AG04450 (cell line): ENCODE measurements around the gene KIF6. TPM values are rescaled to one million over a fixed set of nuclear protein-coding genes. Genes with fewer than 3 reads are reported as not detected.

Experiments
- CTCF ChIA-PET: fragments of 300-600, 350-600 bp; formaldehyde crosslinking; extraction: SDS; loops from one replicate; lab custom pipeline; 2022; ENCODE audit warnings: antibody characterized with exemption, inconsistent platforms; lab: Charles Lee
- POLR2A ChIA-PET: fragments of 350-600 bp; formaldehyde crosslinking; extraction: SDS; loops from one replicate; lab custom pipeline; 2021; ENCODE audit warnings: antibody characterized with exemption, inconsistent platforms; lab: Yijun Ruan, JAX
- DNase-seq: peaks from one replicate; pipeline ENCODE4 v3.0.0-alpha.2; 2011; ENCODE audit warnings: low read depth, low spot score
- H3K27ac ChIP-seq: one replicate; pipeline ENCODE4 v1.5.1; 2012; ENCODE audit warnings: low read depth, low read length, control low read depth
- H3K27me3 ChIP-seq: one replicate; pipeline ENCODE4 v1.6.0; 2012; ENCODE audit warnings: low read length; ENCODE audit not compliant: control insufficient read depth, insufficient read depth
- H3K4me3 ChIP-seq: 2 replicates; pipeline ENCODE4 v1.5.1; 2011; ENCODE audit warnings: mild to moderate bottlenecking, low read depth, low read length, control low read depth
- H3K9me3 ChIP-seq: 2 replicates; pipeline ENCODE4 v1.5.1; 2012; ENCODE audit warnings: low read length; ENCODE audit not compliant: control insufficient read depth, insufficient read depth
- polyA plus RNA-seq: library from polyadenylated mRNA; depleted of rRNA; stranded (reverse); fragments of >200 nt; gene quantifications from 2 replicates; pipeline ENCODE4 v1.2.3, GENCODE V29; 2011
- TF ChIP-seq, protein P1 (sequence below): IDR thresholded peaks from 2 replicates; pipeline ENCODE4 v1.5.1; 2011; ENCODE audit warnings: low read depth, low read length, control low read depth, inconsistent platforms

Gene KIF6
- polyA plus RNA-seq, 1 experiment: 0.02 TPM

DNA sequence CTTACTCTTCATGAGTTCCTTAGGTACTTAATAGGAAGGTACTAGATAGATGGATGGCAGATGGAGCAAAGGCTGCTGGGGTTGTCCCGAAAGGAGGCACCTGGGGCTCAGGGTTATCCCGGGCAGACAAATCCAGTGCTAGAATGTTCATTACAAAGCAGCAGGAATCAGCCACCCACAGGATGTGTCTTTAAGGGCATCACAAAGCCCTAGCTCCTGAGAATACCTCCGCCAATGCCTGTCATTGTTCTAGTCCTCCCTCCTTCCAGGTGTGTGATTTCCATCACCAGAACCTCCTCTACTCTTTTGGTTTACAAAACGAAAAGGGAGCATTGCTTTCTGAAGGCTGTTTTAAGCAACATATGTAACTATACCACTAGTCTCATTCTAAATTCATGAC lies 138.1 kb downstream of the KIF6 start:
- no peaks in the 10 kb centered on the region for H3K9me3 ChIP-seq
- CTCF ChIA-PET: no interaction called here
- no peak overlapping the region for H3K27ac ChIP-seq
- TF ChIP-seq, protein P1, sequence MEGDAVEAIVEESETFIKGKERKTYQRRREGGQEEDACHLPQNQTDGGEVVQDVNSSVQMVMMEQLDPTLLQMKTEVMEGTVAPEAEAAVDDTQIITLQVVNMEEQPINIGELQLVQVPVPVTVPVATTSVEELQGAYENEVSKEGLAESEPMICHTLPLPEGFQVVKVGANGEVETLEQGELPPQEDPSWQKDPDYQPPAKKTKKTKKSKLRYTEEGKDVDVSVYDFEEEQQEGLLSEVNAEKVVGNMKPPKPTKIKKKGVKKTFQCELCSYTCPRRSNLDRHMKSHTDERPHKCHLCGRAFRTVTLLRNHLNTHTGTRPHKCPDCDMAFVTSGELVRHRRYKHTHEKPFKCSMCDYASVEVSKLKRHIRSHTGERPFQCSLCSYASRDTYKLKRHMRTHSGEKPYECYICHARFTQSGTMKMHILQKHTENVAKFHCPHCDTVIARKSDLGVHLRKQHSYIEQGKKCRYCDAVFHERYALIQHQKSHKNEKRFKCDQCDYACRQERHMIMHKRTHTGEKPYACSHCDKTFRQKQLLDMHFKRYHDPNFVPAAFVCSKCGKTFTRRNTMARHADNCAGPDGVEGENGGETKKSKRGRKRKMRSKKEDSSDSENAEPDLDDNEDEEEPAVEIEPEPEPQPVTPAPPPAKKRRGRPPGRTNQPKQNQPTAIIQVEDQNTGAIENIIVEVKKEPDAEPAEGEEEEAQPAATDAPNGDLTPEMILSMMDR: no peak
- no peak for DNase-seq
- H3K27me3 ChIP-seq: no peaks in the 10 kb centered on the region
- H3K4me3 ChIP-seq: no peak overlapping the region
- POLR2A ChIA-PET: no interaction called here

- no peak for DNase-seq
- TF ChIP-seq, protein P1: no peak
- CTCF ChIA-PET: no interaction called here
Observed at GRCh38 chr6:39585641-39586040, 139.6 kb downstream of the KIF6 start.

GRCh38 chr6:39577446-39578165 lies 147.6 kb downstream of the KIF6 start:
- TF ChIP-seq, protein P1: no peak
- H3K4me3 ChIP-seq: no peak overlapping the region
- H3K9me3 ChIP-seq: no peaks in the 10 kb centered on the region
- H3K27ac ChIP-seq: no peak overlapping the region
- no peak for DNase-seq
- no peaks in the 10 kb centered on the region for H3K27me3 ChIP-seq
- CTCF ChIA-PET: interaction anchor here (1.3 kb wide), 1 partner anchor 49 kb away, joined by 3 read pairs; no protein-coding TSS in a partner anchor
- POLR2A ChIA-PET: no interaction called here

More at GRCh38 chr6:39585641-39586040, 139.6 kb downstream of the KIF6 start:
- H3K27ac ChIP-seq: no peak overlapping the region
- no peak overlapping the region for H3K4me3 ChIP-seq
- H3K27me3 ChIP-seq: no peaks in the 10 kb centered on the region
- POLR2A ChIA-PET: no interaction called here
- no peaks in the 10 kb centered on the region for H3K9me3 ChIP-seq

- Histone ChIP-seq H3K9me3 (no peaks in the 10 kb centered on the region), H3K27ac (no peak overlapping the region), H3K27me3 (no peaks in the 10 kb centered on the region), H3K4me3 (no peak overlapping the region)
- POLR2A ChIA-PET: no interaction called here
- CTCF ChIA-PET: interaction anchor here (1.3 kb wide), 1 partner anchor 50 kb away, joined by 3 read pairs; no protein-coding TSS in a partner anchor
- DNase-seq: no peak
- TF ChIP-seq, protein P1: no peak
Observed at GRCh38 chr6:39576556-39577303, 148.5 kb downstream of the KIF6 start.

GRCh38 chr6:39574991-39575390 lies 150.2 kb downstream of the KIF6 start:
- no peak for DNase-seq
- H3K4me3 ChIP-seq: no peak overlapping the region
- ChIA-PET POLR2A (no interaction called here), CTCF (interaction anchor here (0.7 kb wide), 1 partner anchor 46 kb away, joined by 3 read pairs; no protein-coding TSS in a partner anchor)
- no peak overlapping the region for H3K27ac ChIP-seq
- no peaks in the 10 kb centered on the region for H3K9me3 ChIP-seq
- H3K27me3 ChIP-seq: no peaks in the 10 kb centered on the region
- TF ChIP-seq, protein P1: no peak
